Testis (tissue), 2 donors: ENCODE results near the gene C1orf52.

ENCODE experiments used
- POLR2A ChIP-seq: fragments of 450-650 bp; IDR thresholded peaks from one replicate; pipeline ENCODE4 v1.6.1; 2017; ENCODE audit warnings: antibody characterized with exemption, mild to moderate bottlenecking, moderate library complexity
- TF ChIP-seq, protein P1 (sequence below), 3 experiments: fragments of 450-650 bp in 2 of 3; fragments of 200-600 bp in 1 of 3; sonication (generic) in 1 of 3; IDR thresholded peaks; one replicate each; pipeline ENCODE4 v1.5.1; 2016 to 2019; ENCODE audit warnings: antibody characterized with exemption in 3 of 3, mild to moderate bottlenecking in 2 of 3, moderate library complexity in 1 of 3

DNA sequence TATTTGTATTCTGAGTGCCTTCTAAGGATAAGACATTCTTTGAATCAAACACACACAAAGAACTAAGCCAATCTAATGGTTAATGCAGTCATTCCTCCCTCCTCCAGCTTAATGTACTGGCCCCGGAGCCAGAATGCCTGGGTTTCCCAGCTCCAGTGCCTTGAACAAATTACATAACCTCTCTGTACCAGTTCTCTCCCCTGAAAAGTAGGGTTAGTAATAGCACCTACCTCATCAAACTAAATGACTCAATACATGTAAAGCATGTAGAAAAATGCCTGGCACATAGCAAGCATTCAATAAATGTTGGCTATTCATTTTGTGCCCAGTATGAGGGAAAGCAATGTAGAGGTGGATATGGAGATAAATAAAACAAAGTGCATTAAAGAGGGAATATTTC lies 14.0 kb downstream of the C1orf52 start:
- TF ChIP-seq, protein P1, sequence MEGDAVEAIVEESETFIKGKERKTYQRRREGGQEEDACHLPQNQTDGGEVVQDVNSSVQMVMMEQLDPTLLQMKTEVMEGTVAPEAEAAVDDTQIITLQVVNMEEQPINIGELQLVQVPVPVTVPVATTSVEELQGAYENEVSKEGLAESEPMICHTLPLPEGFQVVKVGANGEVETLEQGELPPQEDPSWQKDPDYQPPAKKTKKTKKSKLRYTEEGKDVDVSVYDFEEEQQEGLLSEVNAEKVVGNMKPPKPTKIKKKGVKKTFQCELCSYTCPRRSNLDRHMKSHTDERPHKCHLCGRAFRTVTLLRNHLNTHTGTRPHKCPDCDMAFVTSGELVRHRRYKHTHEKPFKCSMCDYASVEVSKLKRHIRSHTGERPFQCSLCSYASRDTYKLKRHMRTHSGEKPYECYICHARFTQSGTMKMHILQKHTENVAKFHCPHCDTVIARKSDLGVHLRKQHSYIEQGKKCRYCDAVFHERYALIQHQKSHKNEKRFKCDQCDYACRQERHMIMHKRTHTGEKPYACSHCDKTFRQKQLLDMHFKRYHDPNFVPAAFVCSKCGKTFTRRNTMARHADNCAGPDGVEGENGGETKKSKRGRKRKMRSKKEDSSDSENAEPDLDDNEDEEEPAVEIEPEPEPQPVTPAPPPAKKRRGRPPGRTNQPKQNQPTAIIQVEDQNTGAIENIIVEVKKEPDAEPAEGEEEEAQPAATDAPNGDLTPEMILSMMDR (IDR thresholded peaks at IDR 0.05), result no peak
- TF ChIP-seq POLR2A, result no peak
